Adrenal gland (tissue), 12 donors: Measurements from ENCODE around the gene UBTD2. TPM values are rescaled to one million over a fixed set of nuclear protein-coding genes. Genes with fewer than 3 reads are reported as not detected.

Experiments
- DNase-seq, 7 donors: peaks; one replicate each; pipeline ENCODE4 v3.0.0-alpha.2; 2019 to 2020
- H3K27ac ChIP-seq, 5 donors: fragments of 200-600 bp; sonication (generic) in 4 of 5; 1 replicate in 3 of 5; 2 replicates in 2 of 5; pipeline versions ENCODE4 v1.5.1 to v1.8.0; 2016 to 2020; ENCODE audit warnings: mild to moderate bottlenecking in 1 of 5
- H3K27me3 ChIP-seq: fragments of 200-600 bp; 2 replicates; pipeline ENCODE4 v1.8.0; 2021
- H3K36me3 ChIP-seq, 2 donors: fragments of 200-600 bp; replicated peaks in 1 of 2; 1 replicate in 1 of 2; 2 replicates in 1 of 2; pipeline versions ENCODE4 v1.5.1 to v1.8.0; 2018 to 2022
- H3K4me1 ChIP-seq, 2 donors: fragments of 200-600 bp; replicated peaks in 1 of 2; 1 replicate in 1 of 2; 2 replicates in 1 of 2; pipeline versions ENCODE4 v1.5.1 to v1.8.0; 2018 to 2021
- H3K4me3 ChIP-seq, 4 donors: fragments of 200-600 bp; sonication (generic) in 3 of 4; one replicate each; pipeline ENCODE4 v1.5.1; 2016 to 2018
- H3K9me3 ChIP-seq, 3 donors: fragments of 200-600 bp; sonication (generic) in 1 of 3; replicated peaks in 1 of 3; 1 replicate in 2 of 3; 2 replicates in 1 of 3; pipeline versions ENCODE4 v1.5.1 to v1.8.0; 2016 to 2021
- CTCF ChIP-seq, 6 experiments: fragments of 450-650 bp in 4 of 6; fragments of 200-600 bp in 2 of 6; sonication (generic) in 1 of 6; IDR thresholded peaks; 1 replicate in 5 of 6; 2 replicates in 1 of 6; pipeline versions ENCODE4 v1.5.1 to v1.8.0; 2016 to 2021; ENCODE audit warnings: antibody characterized with exemption in 6 of 6, mild to moderate bottlenecking in 2 of 6, moderate library complexity in 1 of 6
- POLR2A ChIP-seq, 2 donors: fragments of 450-650 bp; IDR thresholded peaks; one replicate each; pipeline ENCODE4 v1.6.1; 2017; ENCODE audit warnings: antibody characterized with exemption in 2 of 2, mild to moderate bottlenecking in 2 of 2, moderate library complexity in 1 of 2
- WGBS, 4 donors: extraction: QIAGEN DNeasy Blood & Tissue Kit in 2 of 4; methylation state at CpG; one replicate each; pipeline versions ENCODE4 v1.1.5 to v1.1.7; 2013 to 2017; 5-methylcytosine and 5-hydroxymethylcytosine counted together
- intact Hi-C, 2 donors: fragments of 100-400 bp; cut with DNase I; formaldehyde crosslinking; loops; one replicate each; pipeline versions ENCODE4 v1.14.1 to v1.15.0; 2022 to 2023
- polyA plus RNA-seq, 3 donors: library from polyadenylated mRNA; stranded (reverse); fragments of 200-250 nt in 2 of 3; fragments of 350-450 nt in 1 of 3; fragmentation: Illumina TruSeq in 1 of 3; extraction: RNeasy Lipid Tissue Mini Kit (QIAGEN cat#74804) in 1 of 3; gene quantifications; one replicate each; pipeline ENCODE4 v1.2.3, GENCODE V29; 2013 to 2014
- total RNA-seq, 9 donors: library from RNA; depleted of rRNA in 4 of 9; stranded (reverse); fragments of >200 nt in 4 of 9; fragments of 120-200 nt in 1 of 9; fragmentation: NEBNext Ultra II Directional in 1 of 9; extraction: Animal tissue kit (Norgen Biotek cat#: 25700) in 1 of 9; gene quantifications; one replicate each; pipeline versions ENCODE4 v1.1.0 to v1.2.4, GENCODE V29; 2013 to 2023
- donor health status: healthy with polysubstance abuse.
- donor health status: Bipolar disorder and iron deficiency.
- donor health status: DM: yes; HTN: yes; CAD: no.
- donor health status: DM: no; HTN: no; CAD: no.
- donor health status: DM: no; HTN: no; CAD: no.
- donor health status: DM: yes; HTN: yes; CAD: no.

Gene UBTD2
- total and polyA plus RNA-seq, 12 donors, result 8.2 to 24.7 (median 17.2) TPM

- WGBS, 4 donors, result 74 to 82% (median 80%) methylated on average over 10 of the region's 10 CpGs
- no peaks in the 10 kb centered on the region for H3K9me3 ChIP-seq
- no peaks in the 10 kb centered on the region for H3K36me3 ChIP-seq
- DNase-seq, result no peak
- H3K4me1 ChIP-seq, result peaks cover 5 to 24% of the 10 kb centered on the region in 2 donors
- H3K27ac ChIP-seq, result peak overlapping the region in 3 of 5 donors; percentile 38 to 73 (median 40)
- no peak for TF ChIP-seq CTCF (IDR thresholded peaks at IDR 0.05)
- TF ChIP-seq POLR2A (IDR thresholded peaks at IDR 0.05), result no peak
- H3K4me3 ChIP-seq, result no peak overlapping the region
- H3K27me3 ChIP-seq, result no peaks in the 10 kb centered on the region
- intact Hi-C loops, result loop anchor here (5.0 to 10.0 kb wide), 2 partner anchors 73 to 100 kb away; partner anchors contain the start of gene UBTD2 (in 1 of the 2)
These were observed 98.5 kb downstream of the UBTD2 start for GRCh38 chr5:172185096-172185461.

DNA sequence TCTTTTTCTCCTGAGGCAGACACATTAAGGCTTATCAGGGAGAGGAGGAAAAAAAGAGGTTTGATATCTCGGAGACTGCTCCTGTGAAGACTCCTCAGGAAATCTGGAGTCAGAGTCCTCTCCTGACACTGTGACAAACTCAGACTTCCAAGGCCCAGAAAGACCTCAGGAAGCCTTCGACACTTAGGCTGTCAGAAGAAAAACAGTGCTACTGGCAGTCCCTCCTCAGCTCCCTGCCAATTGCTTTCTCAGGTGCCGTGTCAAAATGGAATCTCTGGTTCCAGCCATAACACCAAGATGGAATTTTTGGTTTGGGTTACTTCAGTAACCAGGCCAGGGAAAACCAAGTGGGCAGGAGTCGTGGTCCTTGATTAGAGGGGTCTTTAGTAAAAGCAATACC, 99.7 kb downstream of the UBTD2 start:
- no peak overlapping the region for H3K27ac ChIP-seq

DNA sequence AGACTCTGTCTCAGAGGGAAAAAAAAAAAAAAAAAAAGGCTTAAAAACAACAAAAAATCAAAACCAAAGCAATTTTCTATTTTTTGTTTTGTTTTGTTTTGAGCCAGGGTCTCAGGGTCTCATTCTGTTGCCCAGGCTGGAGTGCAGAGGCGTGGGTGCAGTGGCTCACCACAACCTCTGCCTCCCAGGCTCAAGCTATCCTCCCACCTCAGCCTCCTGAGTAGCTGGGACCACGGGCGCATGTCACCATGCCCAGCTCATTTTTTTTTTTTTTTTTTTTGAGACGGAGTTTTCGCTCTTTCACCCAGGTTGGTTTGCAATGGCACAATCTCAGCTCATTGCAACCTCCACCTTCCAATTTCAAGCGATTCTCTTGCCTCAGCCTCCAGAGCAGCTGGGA, 101.3 kb downstream of the UBTD2 start:
- Histone ChIP-seq H3K4me1 (peaks cover 5 to 41% of the 10 kb centered on the region in 2 donors), H3K9me3 (no peaks in the 10 kb centered on the region), H3K27ac (no peak overlapping the region), H3K36me3 (no peaks in the 10 kb centered on the region), H3K27me3 (no peaks in the 10 kb centered on the region), H3K4me3 (no peak overlapping the region)
- 90 to 98% (median 95%) methylated on average over 6 of the region's 6 CpGs for WGBS, 4 donors
- DNase-seq, result no peak
- TF ChIP-seq CTCF (IDR thresholded peaks at IDR 0.05), result no peak
- TF ChIP-seq POLR2A (IDR thresholded peaks at IDR 0.05), result no peak
- intact Hi-C loops, result loop anchor here in 1 of 2 donors (10.0 kb wide), 1 partner anchor 103 kb away; the partner anchor contains the start of gene UBTD2

More for the DNA sequence above, 99.7 kb downstream of the UBTD2 start:
- no peak for TF ChIP-seq CTCF (IDR thresholded peaks at IDR 0.05)
- no peak for TF ChIP-seq POLR2A (IDR thresholded peaks at IDR 0.05)
- Histone ChIP-seq H3K9me3 (no peaks in the 10 kb centered on the region), H3K27me3 (no peaks in the 10 kb centered on the region), H3K4me3 (no peak overlapping the region), H3K36me3 (no peaks in the 10 kb centered on the region), H3K4me1 (peaks cover 5 to 35% of the 10 kb centered on the region in 2 donors)
- WGBS, 4 donors, result 84 to 89% (median 87%) methylated on average over 4 of the region's 4 CpGs
- no peak for DNase-seq
- intact Hi-C loops, result loop anchor here in 1 of 2 donors (10.0 kb wide), 1 partner anchor 101 kb away; the partner anchor contains the start of gene UBTD2

GRCh38 chr5:172180936-172181335, 102.6 kb downstream of the UBTD2 start:
- DNase-seq, result no peak
- intact Hi-C loops, result loop anchor here in 1 of 2 donors (10.0 kb wide), 1 partner anchor 104 kb away; the partner anchor contains the start of gene UBTD2
- H3K9me3 ChIP-seq, result no peaks in the 10 kb centered on the region
- no peak overlapping the region for H3K27ac ChIP-seq
- TF ChIP-seq CTCF (IDR thresholded peaks at IDR 0.05) (no peak), POLR2A (IDR thresholded peaks at IDR 0.05) (no peak)
- no peaks in the 10 kb centered on the region for H3K27me3 ChIP-seq
- 93 to 97% (median 94%) methylated on average over 9 of the region's 9 CpGs for WGBS, 4 donors
- no peaks in the 10 kb centered on the region for H3K36me3 ChIP-seq
- no peak overlapping the region for H3K4me3 ChIP-seq
- peaks cover 0 to 32% of the 10 kb centered on the region in 2 donors for H3K4me1 ChIP-seq
